Muscle of arm (tissue), 12 donors: Measurements from ENCODE around the gene MYL10. TPM values are rescaled to one million over a fixed set of nuclear protein-coding genes. Genes with fewer than 3 reads are reported as not detected.

Experiments used
- DNase-seq: peaks from one replicate; pipeline ENCODE4 v3.0.0-alpha.2; 2013
- polyA plus RNA-seq, 12 donors: library from polyadenylated mRNA; unstranded; fragments of 120-200 nt; gene quantifications; one replicate each; pipeline ENCODE4 v1.2.1, GENCODE V29; 2013; ENCODE audit not compliant: insufficient read length in 12 of 12

The MYL10 gene
- polyA plus RNA-seq, 12 donors: 4.5 to 35.9 (median 22.7) TPM; not detected in 1

DNA sequence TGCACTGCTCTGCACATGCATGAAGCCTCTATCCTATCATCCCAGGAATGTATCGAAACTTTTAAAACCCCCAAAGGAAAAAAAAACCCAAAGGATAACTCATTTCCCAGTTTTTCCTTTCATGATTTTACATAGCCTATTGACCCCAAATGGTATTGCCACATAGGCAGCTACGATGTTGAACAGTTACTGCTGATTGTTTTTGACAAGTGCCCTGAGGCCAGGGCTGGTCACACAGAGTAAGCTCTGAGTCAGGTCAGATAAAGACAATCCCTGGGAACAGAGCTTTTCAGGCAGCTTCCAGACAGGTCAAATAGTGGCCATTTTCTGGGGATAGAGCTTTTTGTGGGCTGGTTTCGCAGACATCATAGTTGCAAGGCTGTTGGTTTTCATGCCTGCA, 52.1 kb downstream of the MYL10 start:
- no peak for DNase-seq

DNA sequence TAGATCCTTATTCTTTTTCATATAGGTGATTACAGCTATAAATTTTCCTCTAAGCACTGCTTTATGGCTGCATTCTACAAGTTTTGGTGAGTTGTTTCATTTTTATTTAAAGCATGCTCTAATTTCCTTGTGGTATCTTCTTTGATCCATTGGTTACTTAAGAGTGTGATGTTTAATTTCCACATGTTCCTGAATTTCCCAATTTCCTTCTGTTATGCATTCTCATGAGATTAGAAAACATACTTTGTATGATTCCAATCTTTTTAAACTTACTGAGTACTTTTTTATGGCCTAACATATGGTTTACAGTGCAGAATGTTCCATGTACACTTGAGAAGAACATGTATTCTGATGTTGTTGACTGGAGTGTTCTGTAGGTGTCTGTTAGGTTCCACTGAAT, 53.4 kb downstream of the MYL10 start:
- DNase-seq: no peak

DNA sequence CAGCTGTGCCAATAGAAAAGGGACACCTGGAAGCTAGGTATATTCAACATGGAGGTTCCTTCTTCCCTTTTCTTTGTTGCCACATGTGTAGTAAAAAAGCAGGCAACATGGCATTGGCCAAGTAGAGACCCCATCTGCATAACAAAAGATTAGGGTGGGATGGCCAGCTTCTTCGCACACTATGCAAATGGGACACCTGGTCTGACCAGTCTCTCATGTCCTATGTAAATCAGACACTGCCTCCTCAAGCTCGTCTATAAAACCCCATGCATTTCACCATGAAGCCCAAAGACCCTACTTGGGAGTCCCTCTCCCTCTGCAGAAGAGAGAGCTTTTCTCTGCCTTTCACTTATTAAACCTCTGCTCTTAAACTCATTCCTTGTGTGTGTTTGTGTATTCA, 53.9 kb downstream of the MYL10 start:
- DNase-seq: no peak

DNA sequence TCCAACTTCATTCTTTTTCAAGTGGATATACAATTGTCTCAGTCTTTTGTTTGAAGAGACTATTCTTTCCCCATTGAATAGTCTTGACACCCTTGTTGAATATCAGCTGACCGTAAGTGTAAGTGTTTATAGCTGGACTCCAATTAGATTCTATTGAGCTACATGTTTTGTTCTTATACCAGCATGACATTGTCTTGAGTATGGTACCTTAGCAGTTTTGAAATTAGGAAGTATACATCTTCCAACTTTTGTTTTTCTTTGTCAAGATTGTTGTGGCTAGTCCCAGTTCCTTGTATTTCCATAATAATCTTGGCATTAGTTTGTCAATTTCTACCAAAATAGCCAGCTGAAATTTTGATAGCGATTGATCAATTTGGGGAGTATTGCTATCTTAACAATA, 56.9 kb downstream of the MYL10 start:
- DNase-seq: no peak

DNA sequence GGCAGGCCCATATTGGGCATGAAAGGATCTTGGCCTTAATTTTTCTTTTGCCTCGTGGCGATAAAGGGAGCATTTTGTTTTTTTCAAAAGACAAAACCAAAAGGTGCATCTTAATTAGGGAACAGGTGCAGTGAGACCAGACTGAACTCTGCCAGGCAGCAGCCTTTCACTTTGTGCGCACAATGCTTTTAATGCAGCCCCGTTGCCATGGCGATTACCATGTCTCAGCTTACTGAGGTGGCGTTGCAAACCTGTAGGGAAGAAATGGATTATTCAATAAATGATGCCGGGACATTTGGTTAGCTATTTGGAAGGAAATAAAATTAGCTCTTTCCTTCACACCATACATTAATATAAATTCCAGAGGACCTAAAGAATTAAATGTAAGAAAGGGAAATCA, 61.9 kb downstream of the MYL10 start:
- no peak for DNase-seq

DNA sequence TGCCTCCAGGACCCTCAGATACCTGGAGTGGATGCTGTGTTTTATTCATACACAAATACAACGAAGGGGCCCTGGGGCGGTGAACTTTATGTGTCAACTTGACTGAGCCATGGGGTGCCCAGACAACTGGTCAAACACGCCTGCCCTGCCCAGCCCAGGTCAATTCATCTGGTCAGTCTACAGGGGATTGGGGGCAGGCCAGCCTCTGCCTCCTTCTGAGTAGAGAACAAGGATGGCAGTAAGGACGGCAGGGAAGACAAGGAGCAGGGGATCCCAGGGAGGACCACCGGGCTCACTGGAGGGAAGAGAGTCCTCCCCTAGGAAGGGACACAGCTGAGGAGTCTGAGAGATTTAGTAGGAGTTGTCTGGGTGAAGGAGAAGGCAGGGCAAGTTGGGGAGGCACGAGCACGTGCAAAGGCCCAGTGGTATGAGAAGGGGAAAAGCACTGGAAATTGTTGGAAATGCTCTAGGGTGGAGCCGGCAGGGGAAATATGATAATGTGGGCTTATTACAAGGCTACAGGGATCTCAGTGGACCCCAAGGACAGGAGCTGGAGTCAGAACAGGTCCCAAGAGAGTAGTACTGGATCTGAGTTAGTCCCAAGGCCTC, 63.4 kb downstream of the MYL10 start:
- no peak for DNase-seq

DNA sequence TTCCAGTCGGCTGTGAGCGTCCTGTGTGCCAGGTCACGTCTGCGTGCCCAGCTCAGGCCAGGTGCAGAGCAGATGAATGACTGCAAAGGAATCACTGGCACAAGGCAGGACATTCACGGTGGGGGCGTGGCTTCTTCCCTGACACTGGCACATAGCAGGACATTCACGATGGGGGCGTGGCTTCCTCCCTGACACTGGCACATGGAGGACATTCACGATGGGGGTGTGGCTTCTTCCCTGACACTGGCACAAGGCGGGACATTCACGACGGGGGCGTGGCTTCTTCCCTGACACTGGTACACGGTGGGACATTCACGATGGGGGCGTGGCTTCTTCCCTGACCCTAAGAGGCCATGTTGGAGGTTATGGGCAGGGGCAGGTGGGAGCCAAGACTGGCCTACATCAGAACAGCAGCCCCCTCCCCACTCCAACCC, 64.3 kb downstream of the MYL10 start:
- DNase-seq: no peak

DNA sequence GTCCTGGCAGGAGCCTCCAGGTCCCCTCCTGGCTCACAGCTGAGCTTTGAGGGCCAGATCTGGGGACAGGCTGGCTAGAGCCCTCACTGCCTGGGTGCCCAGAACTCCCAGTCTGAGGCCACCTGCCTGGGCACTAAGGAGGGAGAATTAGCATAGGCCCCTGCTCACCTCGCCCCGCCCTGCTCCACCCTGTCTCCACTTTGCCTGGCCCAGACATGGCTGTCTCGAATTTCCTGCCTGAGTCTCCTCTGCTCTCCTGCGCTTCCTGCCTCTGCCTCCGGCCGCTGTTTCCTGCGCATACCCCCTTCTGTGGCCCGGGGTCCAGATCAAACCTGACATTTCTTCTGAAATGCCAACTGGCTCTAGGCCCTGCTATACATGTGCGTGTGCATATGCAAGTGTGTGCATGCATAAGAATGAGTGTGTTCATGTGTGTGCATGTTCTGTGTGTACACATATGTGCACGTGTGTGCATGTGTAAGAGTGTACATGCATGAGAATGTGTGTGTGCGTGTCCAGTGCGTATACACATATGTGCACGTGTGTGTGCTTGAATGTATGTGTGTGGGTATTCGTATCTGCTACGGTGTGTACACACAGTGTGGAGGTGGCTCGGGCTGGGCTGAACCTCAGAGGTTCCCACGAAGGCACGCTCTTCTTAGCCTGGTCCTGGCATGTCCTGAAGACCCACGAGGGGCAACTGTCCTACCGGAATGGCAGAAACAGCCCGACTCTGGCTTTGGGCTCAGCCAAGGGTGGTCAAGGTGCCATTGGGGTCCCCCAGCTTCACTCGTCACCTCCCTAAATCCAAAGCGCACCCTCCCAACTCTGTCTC, 64.9 kb downstream of the MYL10 start:
- no peak for DNase-seq

Other genes with a start within 250 kb of the MYL10 start
- gene CUX1, start 188.3 kb upstream of the MYL10 start, polyA plus RNA-seq: 10 to 100 TPM; 38.3 to 53.1 (median 44.7) TPM